A549 treated with dexamethasone at 1 μM for 4 hours (cell line): Measurements from ENCODE around the gene KIZ. TPM values are rescaled to one million over a fixed set of nuclear protein-coding genes. Genes with fewer than 3 reads are reported as not detected.

Experiments
- total RNA-seq: library from RNA; stranded (reverse); fragments of 200-300 nt; extraction: Qiagen RNA extraction; gene quantifications from 5 replicates; pipeline ENCODE4 v1.2.3, GENCODE V29; 2022

The KIZ gene
- 4.4 to 5.3 TPM (median 4.5 TPM) in 5 replicates for total RNA-seq

DNA sequence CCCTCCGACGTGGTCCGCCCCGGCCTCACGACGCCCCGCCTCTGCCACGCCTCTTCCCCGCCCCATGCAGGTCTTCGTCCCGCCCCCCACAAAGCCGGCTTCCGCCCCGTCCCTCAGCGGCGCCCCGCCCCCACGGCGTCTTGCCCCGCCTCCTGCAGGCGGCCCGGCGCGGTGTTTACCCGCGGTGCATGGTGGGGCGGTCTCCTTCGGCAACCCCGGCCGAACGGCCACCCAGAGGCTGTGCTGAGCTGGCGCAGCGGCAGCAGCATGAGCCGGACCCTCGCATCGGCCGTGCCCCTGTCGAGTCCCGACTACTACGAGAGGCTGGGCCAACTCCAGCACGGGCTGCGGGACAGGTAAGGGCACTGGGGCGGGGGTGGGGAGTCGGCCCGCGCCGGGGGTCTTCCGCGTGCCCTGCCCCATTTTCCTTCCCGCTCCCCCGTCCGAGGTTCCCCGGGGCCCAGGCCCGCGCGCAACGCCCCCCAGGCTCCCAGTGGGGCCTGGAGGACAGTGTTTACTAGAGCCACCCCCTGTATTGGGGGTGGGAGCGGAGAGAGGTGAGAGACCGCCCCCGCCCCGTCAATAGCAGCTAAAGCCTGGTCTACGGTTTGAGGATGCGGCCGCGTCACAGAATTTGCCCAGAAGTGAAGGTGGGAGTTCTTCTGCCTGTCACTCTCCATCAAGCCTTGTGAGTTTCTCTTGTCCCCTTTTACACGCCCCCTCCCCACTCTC, at the start of gene KIZ:
KIZ (plus strand) TSS at position 234 of the 732 bp plus-strand sequence; CDS start at position 268, 34 bp downstream.

GRCh38 chr20:21106171-21107017, 19.5 kb upstream of the KIZ start, which contains the start of gene LINC00237:
LINC00237 (minus strand) TSS chr20:21106358.

Other genes with a start within 250 kb of the KIZ start
- not detected in 5 replicates for gene LINC00237, start 19.7 kb upstream of the KIZ start, total RNA-seq
- gene XRN2, start 177.2 kb downstream of the KIZ start, total RNA-seq: 92.8 to 107 TPM (median 102 TPM) in 5 replicates